ENCODE data around the gene ATAD2B.
A peak's percentile ranks its signal among the peaks of the same experiment; 100 is the strongest.

The ATAD2B gene

DNA sequence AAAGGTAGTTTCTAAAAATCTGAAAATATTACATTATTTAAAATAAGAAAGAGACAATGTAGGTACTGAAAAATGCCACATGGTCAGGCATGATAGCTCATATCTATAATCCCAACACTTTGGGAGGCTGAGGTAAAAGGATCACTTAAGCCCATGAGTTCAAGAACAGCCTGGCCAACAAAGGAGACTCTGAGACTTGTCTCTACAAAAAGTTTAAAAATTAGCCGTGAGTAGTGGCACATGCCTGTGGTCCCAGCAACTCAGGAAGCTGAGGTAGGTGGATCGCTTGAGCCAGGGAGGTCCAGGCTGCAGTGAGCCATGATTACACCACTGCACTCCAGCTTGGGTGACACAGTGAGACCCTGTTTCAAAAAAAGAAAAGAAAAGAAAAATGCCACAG is 21.8 kb downstream of the ATAD2B start:
- FAIRE-seq: no peak

DNA sequence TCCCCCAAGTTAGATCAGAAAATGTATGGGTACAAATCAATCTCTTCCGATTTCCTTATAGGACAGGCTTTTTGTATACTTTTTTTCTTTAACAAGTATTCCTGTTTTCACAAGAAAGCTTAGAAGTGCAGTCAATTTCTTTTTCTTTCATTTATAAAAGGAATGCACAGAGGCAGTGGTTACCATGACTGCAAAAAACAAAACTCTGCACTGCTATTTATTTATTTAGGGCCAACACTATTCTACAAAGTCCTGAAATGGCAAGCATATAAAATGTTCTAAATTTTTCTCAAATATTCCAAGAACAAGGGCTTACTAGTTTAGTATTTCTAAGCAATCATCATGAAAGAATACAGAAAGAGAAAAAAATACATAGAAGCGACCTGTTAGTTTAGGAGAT is 22.2 kb downstream of the ATAD2B start:
- FAIRE-seq: peak; percentile 29

DNA sequence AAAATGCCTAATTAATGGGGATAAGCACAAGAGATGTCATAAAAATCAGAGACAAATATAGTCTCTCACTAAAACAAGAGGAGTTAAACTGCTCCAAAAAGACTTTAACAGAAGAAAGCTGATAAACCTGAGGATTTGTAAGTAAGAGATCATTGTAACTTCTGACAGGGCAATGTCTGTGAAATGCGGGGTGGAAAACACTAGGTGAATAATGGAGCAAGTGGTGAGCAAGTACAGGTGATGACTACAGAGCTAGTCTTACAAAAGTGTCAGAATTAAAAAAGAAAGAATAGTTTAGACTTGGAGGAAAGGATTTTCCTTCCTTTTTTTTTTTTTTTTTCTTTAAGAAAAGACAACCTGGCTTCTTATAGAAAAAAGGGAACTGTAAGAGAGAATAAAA is 22.7 kb downstream of the ATAD2B start:
- FAIRE-seq: no peak

DNA sequence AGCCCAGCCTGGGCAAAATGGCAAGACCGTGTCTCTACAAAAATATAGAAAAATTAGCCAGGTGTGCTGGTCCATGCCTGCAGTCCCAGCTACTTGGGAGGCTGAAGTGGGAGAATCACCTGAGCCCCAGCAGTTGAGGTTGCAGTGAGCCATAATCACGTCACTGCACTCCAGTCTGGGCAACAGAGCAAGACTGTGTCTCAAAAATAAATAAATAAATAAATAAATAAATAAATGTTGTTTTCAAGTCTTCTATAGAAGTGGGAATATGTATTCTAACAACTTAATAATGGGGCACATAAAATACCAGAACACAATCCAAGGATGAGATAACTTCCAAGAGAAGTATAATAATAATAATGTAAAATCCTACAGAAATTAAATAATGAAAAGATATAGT is 23.9 kb downstream of the ATAD2B start:
- FAIRE-seq: no peak

DNA sequence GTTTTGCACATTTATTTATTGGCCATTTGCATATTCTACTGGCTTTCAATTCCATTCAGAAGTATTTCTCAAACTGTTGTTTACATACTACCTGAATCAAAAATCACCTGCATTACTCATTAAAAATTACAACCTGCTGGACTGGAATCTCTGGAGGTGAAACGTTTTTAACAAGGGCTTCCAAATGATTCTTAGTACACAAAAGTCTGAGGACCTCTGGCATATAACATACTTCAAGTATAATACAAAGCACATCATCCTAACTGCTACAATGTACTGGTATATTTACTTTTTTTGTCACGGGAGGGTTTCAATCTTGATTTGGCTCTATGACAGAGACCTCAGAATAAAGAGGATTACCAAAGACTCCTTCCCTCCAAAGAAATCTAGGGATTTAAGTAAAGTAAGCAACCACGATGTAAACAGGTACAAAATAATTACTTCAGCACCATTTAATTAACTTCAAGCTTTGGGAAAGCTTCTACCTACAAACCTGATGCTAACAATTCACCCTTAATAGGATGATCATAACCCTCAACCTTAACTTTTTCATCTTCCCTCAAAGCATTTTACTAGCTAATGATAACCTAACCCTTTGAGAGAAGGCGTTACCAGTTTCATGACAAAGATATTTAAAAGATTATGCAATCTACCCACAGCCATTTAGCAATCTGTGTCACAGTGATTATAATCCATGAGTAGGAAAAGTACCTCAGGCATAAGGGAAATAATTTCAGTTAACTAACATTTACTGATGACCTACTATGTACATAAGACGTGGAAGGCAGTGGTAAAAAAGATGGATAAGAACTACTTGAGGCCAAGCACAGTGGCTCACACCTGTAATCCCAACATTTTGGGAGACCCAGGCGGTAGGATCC is 24.7 kb downstream of the ATAD2B start:
- no peak for FAIRE-seq

DNA sequence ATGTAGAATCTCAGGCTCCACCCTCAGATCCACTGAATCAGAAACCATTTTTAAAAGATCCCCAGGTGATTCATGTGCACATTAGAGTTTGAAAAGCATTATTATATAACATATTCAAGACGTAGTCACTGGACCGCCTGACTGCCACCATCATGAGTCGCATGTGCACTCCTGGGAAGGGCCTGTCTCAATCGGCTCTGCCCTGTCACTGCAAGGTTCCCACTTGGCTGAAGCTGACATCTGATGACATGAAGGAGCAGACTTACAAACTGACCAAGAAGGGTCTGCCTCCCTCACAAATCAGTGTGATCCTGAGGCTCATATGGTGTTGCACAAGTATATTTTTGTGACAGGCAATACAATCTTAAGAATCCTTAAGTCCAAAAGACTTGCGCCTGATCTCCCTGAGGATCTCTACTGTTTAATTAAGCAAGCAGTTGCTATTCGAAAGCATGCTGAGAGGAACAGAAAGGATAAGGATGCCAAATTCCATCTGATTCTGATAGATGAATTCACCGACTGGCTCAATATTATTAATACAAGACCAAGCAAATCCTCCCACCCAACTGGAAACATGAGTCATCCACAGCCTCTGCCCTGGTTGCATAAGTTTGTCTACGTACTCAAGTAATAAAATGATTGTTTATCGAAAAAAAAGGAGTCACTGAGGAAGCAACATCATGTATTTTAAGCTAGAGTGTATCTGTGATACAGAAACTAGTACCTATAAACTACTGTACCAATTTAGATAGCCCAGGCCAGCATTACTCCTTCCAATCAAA is 26.2 kb downstream of the ATAD2B start:
- no peak for FAIRE-seq

DNA sequence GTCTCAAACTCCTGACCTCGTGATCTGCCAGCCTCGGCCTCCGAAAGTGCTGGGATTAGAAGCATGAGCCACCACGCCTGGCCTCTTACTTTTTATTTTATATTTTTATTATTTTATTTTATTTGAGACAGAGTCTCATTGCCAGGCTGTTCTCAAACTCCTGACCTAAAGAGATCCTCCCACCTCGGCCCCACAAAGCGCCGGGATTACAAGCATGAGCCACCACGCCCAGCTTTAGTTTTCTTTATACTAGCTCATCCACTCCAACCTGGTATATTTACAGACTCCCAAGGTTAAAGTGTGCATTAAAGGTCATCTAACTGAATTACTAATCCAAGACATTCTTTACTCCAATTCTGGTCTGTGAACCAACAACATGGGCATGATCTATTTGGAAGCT is 26.8 kb downstream of the ATAD2B start:
- no peak for FAIRE-seq

DNA sequence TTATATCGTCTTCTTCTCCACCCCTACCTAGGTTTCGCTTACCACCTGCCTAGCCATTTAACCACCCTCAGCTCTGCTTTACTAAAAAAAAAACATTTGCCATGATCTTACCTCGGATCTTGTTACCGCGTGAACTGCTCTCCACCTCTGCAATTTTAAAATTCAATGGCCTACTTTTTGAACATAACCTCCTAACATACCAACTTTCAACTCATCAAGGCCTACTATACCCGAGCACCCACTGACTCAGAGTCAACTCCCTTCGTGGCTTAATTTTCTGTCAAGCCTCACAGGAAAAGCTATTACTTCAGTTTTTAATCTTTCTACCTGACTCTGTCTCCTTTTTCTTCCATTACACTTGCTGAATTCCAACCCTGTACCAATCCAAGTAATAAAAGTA is 55.7 kb downstream of the ATAD2B start:
- FAIRE-seq: no peak

DNA sequence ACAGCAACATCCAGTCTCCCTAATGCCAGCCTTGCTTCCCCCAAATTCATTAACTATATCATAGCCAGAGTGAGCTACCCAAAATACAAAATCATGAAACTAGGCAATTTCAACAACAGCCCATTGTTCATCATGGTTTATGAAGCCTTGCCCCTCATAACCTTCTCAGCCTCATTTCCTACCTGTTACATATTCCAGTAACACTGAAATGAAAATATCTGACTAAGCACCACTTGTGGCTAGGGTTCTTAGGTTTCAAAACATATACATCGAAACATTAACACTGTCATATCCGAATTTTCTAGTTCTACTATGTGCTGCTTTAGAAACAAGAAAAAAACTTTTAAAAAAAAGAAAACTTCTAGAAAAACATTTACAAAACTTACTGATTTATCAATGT is 59.5 kb downstream of the ATAD2B start:
- FAIRE-seq: no peak

DNA sequence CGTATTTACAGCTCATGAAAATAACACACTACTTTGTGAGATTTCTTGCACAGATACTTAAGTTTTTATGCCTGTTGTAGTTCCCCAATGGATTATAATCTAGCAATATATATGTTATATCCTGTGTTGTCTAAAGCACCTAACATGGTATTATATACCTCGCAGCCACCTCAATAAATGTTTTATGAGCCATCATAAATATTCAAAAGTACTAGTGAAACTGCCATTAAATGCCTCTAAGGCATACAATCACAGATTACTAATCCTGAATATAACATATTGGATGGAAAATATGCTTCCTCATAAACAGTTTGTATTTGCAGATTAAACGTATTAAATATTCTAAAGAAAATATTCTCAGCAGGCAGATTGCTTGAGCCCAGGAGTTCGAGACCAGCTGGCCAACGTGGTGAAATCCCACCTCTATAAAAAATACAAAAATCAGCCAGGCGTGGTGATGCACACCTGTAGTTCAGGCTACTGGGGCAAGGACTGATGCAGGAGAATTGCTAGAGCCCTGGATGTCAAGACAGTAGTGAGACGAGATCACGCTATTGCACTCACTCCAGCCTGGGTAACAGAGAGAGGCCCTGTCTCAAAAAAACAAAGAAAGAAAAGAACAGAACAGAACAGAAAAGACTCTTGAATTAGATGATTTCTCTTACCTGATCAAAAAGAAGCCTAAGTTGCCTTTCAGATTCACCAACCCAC is 64.1 kb downstream of the ATAD2B start:
- no peak for FAIRE-seq

DNA sequence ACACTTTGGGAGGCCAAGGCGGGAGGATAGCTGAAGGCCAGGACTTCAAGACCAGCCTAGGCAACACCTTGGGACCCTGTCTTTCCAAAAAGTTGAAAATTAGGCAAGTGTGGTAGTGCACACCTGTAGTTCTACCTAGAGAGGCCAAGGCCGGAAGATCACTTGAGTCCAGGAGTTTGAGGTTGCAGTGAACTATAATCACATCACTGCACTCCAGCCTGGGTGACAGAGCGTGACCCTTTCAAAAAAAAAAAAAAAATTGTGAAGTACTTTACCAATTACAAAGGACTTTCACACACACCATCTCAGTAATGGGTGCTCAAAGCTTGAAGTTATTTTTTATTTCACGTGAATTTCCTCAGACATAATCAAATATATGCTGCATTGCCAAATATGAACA is 65.0 kb downstream of the ATAD2B start:
- no peak for FAIRE-seq

DNA sequence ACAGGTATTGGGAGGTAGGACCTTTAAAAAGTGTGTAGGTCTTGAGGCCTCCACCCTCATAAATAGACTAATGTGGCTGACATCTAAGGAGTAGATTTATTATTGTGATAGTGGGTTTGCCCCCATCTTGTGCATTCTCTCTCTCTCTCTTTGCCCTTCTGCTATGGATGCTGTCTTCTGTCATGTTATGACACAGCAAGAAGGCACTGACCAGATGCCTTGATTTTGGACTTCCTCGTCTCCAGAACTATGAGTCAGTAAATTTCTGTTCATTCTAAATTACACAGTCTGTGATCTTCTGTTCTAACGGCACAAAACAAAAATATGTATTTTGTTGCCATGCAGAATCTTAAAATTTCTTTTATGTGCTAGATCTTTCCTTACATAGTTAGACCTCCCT is 66.9 kb downstream of the ATAD2B start:
- no peak for FAIRE-seq

DNA sequence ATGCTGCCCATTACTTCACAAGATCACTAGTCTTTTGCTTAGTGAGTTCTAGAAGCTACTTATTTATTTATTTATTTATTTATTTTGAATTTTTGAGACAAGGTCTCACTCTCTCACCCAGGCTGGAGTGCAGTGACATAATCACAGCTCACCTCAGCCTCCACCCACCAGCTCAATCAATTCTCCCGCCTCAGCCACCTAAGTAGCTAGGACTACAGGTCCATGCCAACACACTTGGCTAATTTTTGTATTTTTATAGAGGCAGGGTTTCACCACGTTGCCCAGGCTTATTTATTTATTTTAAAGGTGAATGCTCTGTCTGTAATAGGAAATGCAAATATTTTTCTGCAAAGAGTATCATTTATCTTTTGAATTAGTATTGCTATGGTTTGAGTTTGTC is 67.7 kb downstream of the ATAD2B start:
- FAIRE-seq: no peak

DNA sequence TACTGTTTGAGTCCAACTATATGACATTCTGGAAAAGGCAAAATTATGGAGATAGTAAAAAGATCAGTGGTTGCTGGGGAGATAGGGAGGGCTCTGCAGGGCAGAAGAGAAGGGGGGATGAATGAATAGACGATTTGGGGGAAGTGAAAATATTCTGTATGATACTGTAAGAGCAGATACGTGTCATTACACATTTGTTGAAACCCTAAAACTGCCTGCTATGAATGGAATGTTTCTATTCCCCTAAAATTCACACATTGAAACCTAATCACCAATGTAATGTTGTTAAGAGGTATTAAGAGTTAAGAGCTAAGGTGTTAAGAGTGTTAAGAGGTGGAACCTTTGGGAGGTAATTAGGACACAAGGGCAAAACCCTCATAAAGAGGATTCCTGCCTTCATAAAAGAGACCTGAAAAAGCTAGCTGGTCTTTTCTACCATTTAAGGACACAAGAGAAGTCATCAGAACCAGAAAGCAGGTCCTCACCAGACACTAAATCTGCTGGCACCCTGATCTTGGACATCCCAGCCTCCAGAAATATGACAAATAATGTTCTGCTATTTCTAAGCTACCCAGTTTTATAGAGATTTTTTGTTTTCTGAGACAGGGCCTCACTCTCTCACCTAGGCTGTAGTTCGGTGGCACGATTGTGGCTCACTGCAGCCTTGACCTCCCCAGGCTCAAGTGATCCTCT is 76.2 kb downstream of the ATAD2B start:
- FAIRE-seq: no peak

DNA sequence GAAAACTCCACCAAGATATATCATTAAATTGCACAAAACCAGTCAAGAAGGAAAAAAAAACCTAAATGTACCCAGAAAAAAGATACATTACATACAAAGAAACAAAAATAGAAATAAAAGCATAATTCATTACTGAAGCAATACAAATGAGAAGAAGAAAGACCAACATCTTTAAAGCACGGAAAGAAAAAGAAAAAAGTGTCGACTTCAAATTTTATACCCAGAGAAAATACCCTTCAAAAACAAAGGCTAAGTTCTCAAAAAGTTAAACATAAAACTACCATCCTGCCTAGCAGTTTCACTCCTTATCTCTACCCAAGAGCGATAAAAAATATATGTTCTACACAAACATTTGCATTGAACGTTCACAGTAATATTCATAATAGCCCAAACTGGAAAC is 82.0 kb downstream of the ATAD2B start:
- FAIRE-seq: no peak

DNA sequence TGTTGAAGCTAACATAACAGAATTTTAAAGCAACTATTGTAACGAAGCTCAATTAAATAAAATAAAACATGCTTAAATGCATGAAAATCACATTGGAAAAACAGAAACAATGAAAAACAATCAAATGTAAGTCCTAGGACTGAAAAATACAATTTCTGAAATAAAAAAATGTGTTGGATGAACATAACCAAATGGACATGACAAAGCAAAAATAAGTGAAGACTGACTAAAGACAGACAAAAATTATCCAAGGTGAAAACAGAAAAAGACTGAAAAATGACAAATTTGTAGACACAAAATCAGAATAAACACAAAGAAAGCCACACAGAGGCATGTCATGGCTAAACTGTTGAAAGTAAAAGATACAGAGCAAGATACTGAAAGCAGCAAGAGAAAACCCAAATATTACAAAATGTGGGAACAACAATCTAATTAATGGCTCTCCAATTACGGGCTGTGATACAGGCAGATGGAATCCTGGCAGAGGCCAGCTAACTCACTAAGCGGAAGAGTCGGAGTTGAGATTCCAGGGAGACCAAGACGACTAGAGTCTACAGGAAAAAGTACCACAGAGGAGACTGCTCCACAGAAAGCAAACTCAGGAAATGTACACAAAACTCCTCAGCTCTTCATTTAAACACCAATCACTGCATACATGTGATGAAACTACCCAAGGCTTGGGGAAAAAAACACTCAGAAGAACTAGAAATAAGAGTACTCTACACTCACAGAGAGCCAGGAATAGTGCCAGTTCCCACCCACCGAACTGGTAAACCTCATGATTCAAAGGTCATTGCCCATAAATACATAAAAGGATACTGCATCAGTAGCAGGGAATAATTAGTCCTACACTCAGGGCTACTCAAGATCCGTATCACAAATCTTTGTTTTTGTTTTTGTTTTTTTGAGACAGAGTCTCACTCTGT is 83.6 kb downstream of the ATAD2B start:
- FAIRE-seq: no peak

DNA sequence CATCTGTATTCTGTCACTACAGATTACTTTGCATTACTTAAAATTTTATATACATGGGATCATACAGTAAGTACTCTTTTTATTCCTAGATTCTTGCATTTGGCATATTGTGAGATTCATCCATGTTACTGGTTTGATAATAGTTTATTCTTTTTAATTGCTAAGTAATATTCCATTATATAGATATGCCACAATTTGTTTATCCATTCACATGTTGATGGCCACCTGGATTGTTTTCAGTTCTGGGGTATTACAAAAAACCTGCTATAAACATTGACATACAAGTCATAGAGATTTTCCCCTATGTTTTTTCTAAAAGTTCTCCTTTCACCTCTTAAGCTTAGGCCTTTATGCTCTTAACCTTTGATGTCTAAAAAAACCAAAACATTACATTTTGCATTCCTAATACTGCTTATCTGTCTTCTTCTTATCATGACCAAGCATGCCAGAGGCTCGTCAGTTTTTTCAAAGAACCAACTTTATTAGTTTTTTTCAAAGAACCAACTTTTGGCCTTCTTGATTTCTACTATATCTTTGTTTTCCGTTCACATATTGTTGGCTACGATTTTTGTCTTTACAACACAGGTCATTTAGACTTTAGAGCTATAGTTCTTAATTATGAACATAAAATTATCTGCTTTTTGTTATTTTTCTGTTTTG is 86.9 kb downstream of the ATAD2B start:
- no peak for FAIRE-seq

DNA sequence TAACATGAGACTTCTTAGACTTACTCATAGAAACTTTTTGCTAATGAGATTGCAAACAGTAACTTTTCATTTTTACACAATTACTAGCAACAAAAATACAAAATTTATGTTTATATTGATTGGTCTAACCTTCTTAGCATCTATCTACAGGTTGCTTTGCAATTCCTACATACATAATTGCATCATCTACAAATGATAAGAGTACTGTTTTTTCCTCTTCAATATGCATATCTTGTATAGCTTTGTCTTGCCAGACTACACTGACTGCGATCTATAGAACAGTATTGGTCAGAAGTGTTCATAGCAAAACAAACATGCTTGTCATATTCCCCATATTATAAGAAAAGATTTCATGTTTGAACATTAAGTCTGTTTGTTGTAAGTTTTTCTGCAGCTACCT is 87.9 kb downstream of the ATAD2B start:
- FAIRE-seq: no peak

DNA sequence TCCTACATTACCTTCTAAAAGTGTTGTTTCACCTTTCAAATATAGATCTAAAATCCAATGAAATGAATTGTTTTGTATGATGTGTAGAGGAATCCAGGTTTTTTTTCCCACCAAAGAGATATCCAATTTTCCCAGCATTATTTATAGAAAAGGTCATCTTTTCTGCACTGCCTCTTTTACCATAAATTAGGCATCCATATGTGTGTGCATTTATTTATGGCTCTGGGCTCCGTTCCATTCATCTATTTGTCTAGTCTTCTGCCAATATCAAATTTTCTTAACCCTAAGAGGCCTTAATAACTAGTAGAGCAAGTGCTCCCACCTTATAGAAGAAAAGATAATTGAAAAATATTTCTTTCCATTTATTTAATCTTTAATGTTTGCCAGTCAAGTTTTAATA is 88.3 kb downstream of the ATAD2B start:
- no peak for FAIRE-seq

DNA sequence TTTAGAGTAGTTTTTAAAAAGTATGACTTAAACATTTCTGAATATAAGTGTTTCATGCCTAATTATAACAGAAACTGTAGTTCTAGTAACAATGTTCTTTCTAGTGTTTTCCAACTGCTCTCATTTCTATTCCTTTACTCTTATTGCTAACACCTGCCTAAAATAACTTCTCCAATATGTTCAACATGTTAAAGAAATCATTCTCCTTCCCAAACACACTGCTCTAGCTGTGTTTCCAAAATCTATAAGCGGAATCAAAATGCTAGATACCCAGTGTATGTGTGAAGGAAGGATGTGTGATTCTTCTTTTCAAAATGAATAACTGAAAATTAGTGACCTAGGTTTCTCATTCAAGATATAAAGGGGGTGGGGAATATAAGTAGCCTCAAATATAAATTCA is 89.1 kb downstream of the ATAD2B start:
- FAIRE-seq: no peak

DNA sequence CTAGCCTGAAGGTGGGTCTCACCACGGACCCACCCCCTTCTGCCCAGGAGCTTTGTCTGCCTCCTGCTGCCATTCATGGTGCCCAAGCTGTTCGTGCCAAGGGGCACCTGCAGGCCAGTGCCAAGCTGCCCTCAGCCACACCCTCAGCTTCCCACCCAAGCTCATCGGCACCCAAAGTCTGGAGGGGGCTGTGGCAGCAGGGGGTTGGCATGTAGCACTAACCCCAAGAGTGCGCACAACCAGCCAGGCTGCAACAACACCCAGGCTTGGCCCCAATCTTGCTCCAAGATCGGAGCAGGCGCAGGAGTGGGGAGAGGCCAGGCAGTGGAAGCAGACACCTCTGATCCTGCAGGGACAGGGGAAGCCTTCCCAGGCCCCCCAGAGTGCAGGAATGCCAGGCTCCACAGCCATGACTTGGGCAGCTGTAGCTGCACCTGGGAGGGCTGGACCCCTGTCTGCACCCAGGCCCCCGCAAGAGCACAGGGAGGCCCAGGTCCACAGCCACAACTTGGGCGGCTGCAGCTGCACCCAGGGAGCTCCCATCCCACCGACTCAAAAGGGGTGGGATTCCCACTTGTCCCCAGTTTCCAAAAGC is 89.9 kb downstream of the ATAD2B start:
- FAIRE-seq: no peak
